Measurements from ENCODE around the gene TMEM139.

Gene TMEM139

GRCh38 chr7:143284591-143285469 lies at the start of gene TMEM139:
TMEM139 (plus strand) TSS chr7:143284958; CDS start chr7:143285958, 1,000 bp downstream.
- DNase-seq (ENCODE audit: low read depth in 4 of 4, low spot score in 1 of 4), result no peak

GRCh38 chr7:143235561-143235960 lies 49.2 kb upstream of the TMEM139 start:
- DNase-seq (ENCODE audit: low read depth in 4 of 4, low spot score in 1 of 4), result no peak

GRCh38 chr7:143236408-143236990 lies 48.3 kb upstream of the TMEM139 start:
- no peak for DNase-seq (ENCODE audit: low read depth in 4 of 4, low spot score in 1 of 4)

GRCh38 chr7:143237366-143237765 lies 47.4 kb upstream of the TMEM139 start:
- no peak for DNase-seq (ENCODE audit: low read depth in 4 of 4, low spot score in 1 of 4)

GRCh38 chr7:143238289-143238980 lies 46.3 kb upstream of the TMEM139 start:
- DNase-seq (ENCODE audit: low read depth in 4 of 4, low spot score in 1 of 4), result no peak

- no peak for DNase-seq (ENCODE audit: low read depth in 4 of 4, low spot score in 1 of 4)
Observed at GRCh38 chr7:143239813-143240212, 44.9 kb upstream of the TMEM139 start.

GRCh38 chr7:143240291-143241168 lies 44.2 kb upstream of the TMEM139 start:
- peak; percentile 33 to 47 (median 40) for DNase-seq (ENCODE audit: low read depth in 4 of 4, low spot score in 1 of 4)

- no peak for DNase-seq (ENCODE audit: low read depth in 4 of 4, low spot score in 1 of 4)
Observed at GRCh38 chr7:143242306-143242705, 42.5 kb upstream of the TMEM139 start.

GRCh38 chr7:143243111-143243510 lies 41.6 kb upstream of the TMEM139 start:
- DNase-seq (ENCODE audit: low read depth in 4 of 4, low spot score in 1 of 4), result no peak

GRCh38 chr7:143243614-143244013 lies 41.1 kb upstream of the TMEM139 start:
- DNase-seq (ENCODE audit: low read depth in 4 of 4, low spot score in 1 of 4), result no peak

GRCh38 chr7:143244321-143244720 lies 40.4 kb upstream of the TMEM139 start:
- no peak for DNase-seq (ENCODE audit: low read depth in 4 of 4, low spot score in 1 of 4)

- DNase-seq (ENCODE audit: low read depth in 4 of 4, low spot score in 1 of 4), result no peak
Observed at GRCh38 chr7:143245123-143245522, 39.6 kb upstream of the TMEM139 start.

GRCh38 chr7:143247372-143247771 lies 37.4 kb upstream of the TMEM139 start:
- no peak for DNase-seq (ENCODE audit: low read depth in 4 of 4, low spot score in 1 of 4)

GRCh38 chr7:143248761-143249354 lies 35.9 kb upstream of the TMEM139 start:
- no peak for DNase-seq (ENCODE audit: low read depth in 4 of 4, low spot score in 1 of 4)

GRCh38 chr7:143250199-143250598 lies 34.6 kb upstream of the TMEM139 start:
- no peak for DNase-seq (ENCODE audit: low read depth in 4 of 4, low spot score in 1 of 4)

GRCh38 chr7:143250822-143251221 lies 33.9 kb upstream of the TMEM139 start:
- DNase-seq (ENCODE audit: low read depth in 4 of 4, low spot score in 1 of 4), result no peak

- no peak for DNase-seq (ENCODE audit: low read depth in 4 of 4, low spot score in 1 of 4)
Observed at GRCh38 chr7:143252006-143252405, 32.8 kb upstream of the TMEM139 start.

- no peak for DNase-seq (ENCODE audit: low read depth in 4 of 4, low spot score in 1 of 4)
Observed at GRCh38 chr7:143255564-143255963, 29.2 kb upstream of the TMEM139 start.

GRCh38 chr7:143256325-143256724 lies 28.4 kb upstream of the TMEM139 start:
- no peak for DNase-seq (ENCODE audit: low read depth in 4 of 4, low spot score in 1 of 4)

GRCh38 chr7:143256932-143257331 lies 27.8 kb upstream of the TMEM139 start:
- no peak for DNase-seq (ENCODE audit: low read depth in 4 of 4, low spot score in 1 of 4)

GRCh38 chr7:143257501-143257900 lies 27.3 kb upstream of the TMEM139 start:
- DNase-seq (ENCODE audit: low read depth in 4 of 4, low spot score in 1 of 4), result no peak

Data from stimulated activated CD4-positive, alpha-beta T cell treated with anti-CD3 and anti-CD28 coated beads, Interleukin-1b, Interleukin-23, amount 100 ng/mL, for 24 hours (primary cell).